Effector memory CD4-positive, alpha-beta T cell (primary cell): Measurements from ENCODE around the gene FBF1.
"Not testable (repeated sequence)": the region's sequence is repeated elsewhere in the genome, so short reads cannot be mapped to it uniquely, and the experiment has no call there.

Experiments used
- DNase-seq, 3 donors: peaks; one replicate each; pipeline ENCODE4 v3.0.0-alpha.2; 2020
- H3K27ac ChIP-seq: 2 replicates; pipeline ENCODE4 v1.7.0; 2013; ENCODE audit warnings: mild to moderate bottlenecking, low read length, moderate library complexity; ENCODE audit not compliant: insufficient read depth, poor library complexity, severe bottlenecking
- H3K27me3 ChIP-seq: replicated peaks from 2 replicates; pipeline ENCODE4 v1.7.0; 2013; ENCODE audit warnings: mild to moderate bottlenecking, low read length; ENCODE audit not compliant: insufficient read depth, control insufficient read depth, poor library complexity, severe bottlenecking
- H3K36me3 ChIP-seq: 2 replicates; pipeline ENCODE4 v1.7.0; 2013; ENCODE audit warnings: mild to moderate bottlenecking, low read length, moderate library complexity; ENCODE audit not compliant: control insufficient read depth, insufficient read depth
- H3K4me1 ChIP-seq: 2 replicates; pipeline ENCODE4 v1.7.0; 2013; ENCODE audit warnings: low read length, mild to moderate bottlenecking; ENCODE audit not compliant: control insufficient read depth, insufficient read depth, poor library complexity, severe bottlenecking
- H3K4me3 ChIP-seq: 2 replicates; pipeline ENCODE4 v1.7.0; 2013; ENCODE audit warnings: low read length, low read depth, mild to moderate bottlenecking; ENCODE audit not compliant: insufficient read depth, poor library complexity, severe bottlenecking
- H3K9me3 ChIP-seq: 2 replicates; pipeline ENCODE4 v1.7.0; 2013; ENCODE audit warnings: mild to moderate bottlenecking, low read length, moderate library complexity; ENCODE audit not compliant: control insufficient read depth

The FBF1 gene

GRCh38 chr17:75868730-75869281, 72.0 kb downstream of the FBF1 start:
- H3K27me3 ChIP-seq, DNase-seq, H3K36me3 ChIP-seq, H3K9me3 ChIP-seq, H3K4me3 ChIP-seq, H3K27ac ChIP-seq: not testable (repeated sequence)
- H3K4me1 ChIP-seq = peaks cover 26% of the 10 kb centered on the region

GRCh38 chr17:75865404-75866188, 75.2 kb downstream of the FBF1 start:
- H3K27me3 ChIP-seq, H3K27ac ChIP-seq, H3K4me3 ChIP-seq, H3K36me3 ChIP-seq, H3K9me3 ChIP-seq, DNase-seq: not testable (repeated sequence)
- peaks cover 16% of the 10 kb centered on the region for H3K4me1 ChIP-seq

GRCh38 chr17:75864887-75865286, 76.0 kb downstream of the FBF1 start:
- H3K27ac ChIP-seq = peak overlapping the region; percentile 65
- not testable (repeated sequence) for H3K4me3 ChIP-seq, H3K36me3 ChIP-seq, H3K9me3 ChIP-seq, H3K27me3 ChIP-seq
- H3K4me1 ChIP-seq = peaks cover 16% of the 10 kb centered on the region
- peak in 1 of 3 donors; percentile 32 for DNase-seq

GRCh38 chr17:75864448-75864871, 76.4 kb downstream of the FBF1 start:
- H3K27me3 ChIP-seq = no peaks in the 10 kb centered on the region
- peak; percentile 27 to 36 (median 29) for DNase-seq
- no peak overlapping the region for H3K4me3 ChIP-seq
- no peaks in the 10 kb centered on the region for H3K36me3 ChIP-seq
- no peaks in the 10 kb centered on the region for H3K9me3 ChIP-seq
- H3K27ac ChIP-seq = peak overlapping the region; percentile 65
- peaks cover 16% of the 10 kb centered on the region for H3K4me1 ChIP-seq

GRCh38 chr17:75861927-75862317, 78.9 kb downstream of the FBF1 start:
- no peak overlapping the region for H3K27ac ChIP-seq
- H3K27me3 ChIP-seq = no peaks in the 10 kb centered on the region
- peaks cover 22% of the 10 kb centered on the region for H3K4me1 ChIP-seq
- DNase-seq = no peak
- no peaks in the 10 kb centered on the region for H3K36me3 ChIP-seq
- no peak overlapping the region for H3K4me3 ChIP-seq
- no peaks in the 10 kb centered on the region for H3K9me3 ChIP-seq
